RWPE2 (cell line): ENCODE results near the gene TUBB3.
"Not testable (repeated sequence)": the region's sequence is repeated elsewhere in the genome, so short reads cannot be mapped to it uniquely, and the experiment has no call there.

Experiments
- ATAC-seq: fragments of 200-7000 bp; cut with Tn5 transposase; 3 replicates; pipeline ENCODE4 v1.9.1; 2021; ENCODE audit warnings: low read depth
- DNase-seq: peaks from one replicate; pipeline ENCODE4 v3.0.0-alpha.2; 2020; ENCODE audit warnings: low spot score
- H3K27ac ChIP-seq: fragments of 450-650 bp; 2 replicates; pipeline ENCODE4 v1.5.1; 2017; ENCODE audit warnings: mild to moderate bottlenecking; ENCODE audit not compliant: poor library complexity, severe bottlenecking
- H3K27me3 ChIP-seq: fragments of 250-450 bp; sonication (Bioruptor Pico); 2 replicates; pipeline ENCODE4 v1.5.1; 2021; ENCODE audit warnings: mild to moderate bottlenecking, moderate library complexity; ENCODE audit not compliant: insufficient read depth, poor library complexity, severe bottlenecking
- H3K36me3 ChIP-seq: fragments of 250-450 bp; sonication (Bioruptor Pico); 2 replicates; pipeline ENCODE4 v1.5.1; 2020; ENCODE audit warnings: low read depth, mild to moderate bottlenecking, moderate library complexity
- H3K4me1 ChIP-seq: fragments of 250-450 bp; sonication (Bioruptor Pico); 2 replicates; pipeline ENCODE4 v1.5.1; 2021; ENCODE audit warnings: mild to moderate bottlenecking, moderate library complexity; ENCODE audit not compliant: insufficient read depth, poor library complexity, severe bottlenecking
- H3K4me3 ChIP-seq: fragments of 250-450 bp; sonication (Bioruptor Pico); 2 replicates; pipeline ENCODE4 v1.5.1; 2021; ENCODE audit warnings: mild to moderate bottlenecking, moderate library complexity; ENCODE audit not compliant: severe bottlenecking
- H3K9me3 ChIP-seq: fragments of 250-450 bp; sonication (Bioruptor Pico); 2 replicates; pipeline ENCODE4 v1.5.1; 2021; ENCODE audit warnings: mild to moderate bottlenecking, moderate library complexity; ENCODE audit not compliant: severe bottlenecking
- TF ChIP-seq, protein P1 (sequence below): fragments of 450-650 bp; IDR thresholded peaks from one replicate; pipeline ENCODE4 v1.5.1; 2017; ENCODE audit warnings: mild to moderate bottlenecking, moderate library complexity; ENCODE audit not compliant: poor library complexity, severe bottlenecking

TUBB3 gene

DNA sequence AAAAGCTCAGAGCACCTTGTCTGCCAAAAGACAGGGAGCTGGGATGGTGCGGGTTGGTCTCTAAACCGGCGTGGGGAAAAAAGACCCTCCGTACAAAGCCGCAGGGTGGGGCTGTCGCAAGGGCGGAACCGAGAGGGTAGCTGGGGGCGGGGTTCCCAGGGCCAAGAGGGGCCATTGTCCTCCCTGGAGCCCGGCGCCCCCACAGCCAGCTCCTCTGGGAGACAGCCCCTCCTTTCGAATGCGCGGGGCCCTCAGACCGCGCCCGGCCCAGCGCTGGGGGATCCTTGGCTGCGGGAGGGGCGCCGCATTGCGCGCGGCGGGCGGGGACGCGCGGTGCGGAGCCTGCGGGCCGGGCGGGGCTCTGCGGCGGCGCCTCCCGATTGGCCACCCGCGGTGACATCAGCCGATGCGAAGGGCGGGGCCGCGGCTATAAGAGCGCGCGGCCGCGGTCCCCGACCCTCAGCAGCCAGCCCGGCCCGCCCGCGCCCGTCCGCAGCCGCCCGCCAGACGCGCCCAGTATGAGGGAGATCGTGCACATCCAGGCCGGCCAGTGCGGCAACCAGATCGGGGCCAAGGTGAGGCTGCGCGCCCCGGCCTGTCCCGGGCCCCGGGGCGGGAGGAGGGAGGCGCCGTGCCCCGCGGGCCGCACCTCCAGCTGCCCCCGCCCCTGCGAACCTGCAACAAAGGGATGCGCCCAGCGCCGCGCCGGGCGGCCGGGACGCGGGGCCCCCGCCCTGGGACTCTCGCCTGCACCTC lies at the start of gene TUBB3:
Gene TUBB3, plus strand, starts transcription at position 459 of the 756 bp plus-strand sequence. Its CDS starts 60 bp downstream, at position 519.
- no peaks in the 10 kb centered on the region for H3K9me3 ChIP-seq
- ATAC-seq (peak; percentile 15), DNase-seq (peak; percentile 78)
- H3K27me3 ChIP-seq, result no peaks in the 10 kb centered on the region
- TF ChIP-seq, protein P1, sequence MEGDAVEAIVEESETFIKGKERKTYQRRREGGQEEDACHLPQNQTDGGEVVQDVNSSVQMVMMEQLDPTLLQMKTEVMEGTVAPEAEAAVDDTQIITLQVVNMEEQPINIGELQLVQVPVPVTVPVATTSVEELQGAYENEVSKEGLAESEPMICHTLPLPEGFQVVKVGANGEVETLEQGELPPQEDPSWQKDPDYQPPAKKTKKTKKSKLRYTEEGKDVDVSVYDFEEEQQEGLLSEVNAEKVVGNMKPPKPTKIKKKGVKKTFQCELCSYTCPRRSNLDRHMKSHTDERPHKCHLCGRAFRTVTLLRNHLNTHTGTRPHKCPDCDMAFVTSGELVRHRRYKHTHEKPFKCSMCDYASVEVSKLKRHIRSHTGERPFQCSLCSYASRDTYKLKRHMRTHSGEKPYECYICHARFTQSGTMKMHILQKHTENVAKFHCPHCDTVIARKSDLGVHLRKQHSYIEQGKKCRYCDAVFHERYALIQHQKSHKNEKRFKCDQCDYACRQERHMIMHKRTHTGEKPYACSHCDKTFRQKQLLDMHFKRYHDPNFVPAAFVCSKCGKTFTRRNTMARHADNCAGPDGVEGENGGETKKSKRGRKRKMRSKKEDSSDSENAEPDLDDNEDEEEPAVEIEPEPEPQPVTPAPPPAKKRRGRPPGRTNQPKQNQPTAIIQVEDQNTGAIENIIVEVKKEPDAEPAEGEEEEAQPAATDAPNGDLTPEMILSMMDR, result no peak
- peak within 1 kb of the TSS; percentile 99 for H3K27ac ChIP-seq
- peaks cover 14% of the 10 kb centered on the region for H3K4me1 ChIP-seq
- no peaks in the 10 kb centered on the region for H3K36me3 ChIP-seq
- H3K4me3 ChIP-seq, result peak within 1 kb of the TSS; percentile 58

DNA sequence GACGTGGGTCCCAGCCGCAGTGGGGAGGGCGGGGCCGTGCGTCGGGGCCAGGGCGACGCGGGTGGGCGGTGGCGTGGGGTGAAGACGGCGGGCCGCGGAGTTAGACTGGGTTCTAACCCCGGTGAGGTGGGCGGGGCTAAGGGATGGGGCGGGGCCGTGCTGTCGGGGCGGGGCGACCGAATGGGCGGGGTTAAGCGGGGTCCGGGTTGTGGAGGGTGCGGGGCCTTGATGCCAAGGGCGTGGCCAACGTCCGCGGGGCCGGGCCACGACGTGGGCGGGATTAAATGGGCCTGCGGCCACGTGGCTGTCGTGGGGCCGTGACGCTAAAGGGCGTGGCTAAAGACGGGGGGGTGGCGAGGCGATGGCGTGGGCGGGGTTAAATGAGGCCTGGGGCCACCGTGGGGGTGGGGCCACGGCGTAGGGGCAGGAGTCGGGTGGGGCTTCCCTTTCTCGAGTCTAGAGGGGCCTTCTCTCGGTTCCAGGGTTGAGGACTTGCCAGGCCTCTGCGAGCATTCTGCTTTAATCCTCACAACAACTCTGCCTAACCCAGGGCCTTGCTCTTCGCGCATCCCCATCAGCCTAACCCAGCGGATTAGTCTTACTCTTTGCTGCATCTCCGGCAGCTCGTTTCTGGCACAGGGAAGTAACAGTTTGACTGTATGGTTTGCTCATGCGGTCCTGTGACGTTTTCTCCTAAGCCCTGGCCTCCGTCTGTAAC lies 49.0 kb upstream of the TUBB3 start:
- peak overlapping the region; percentile 61 for H3K4me3 ChIP-seq
- peaks cover 5% of the 10 kb centered on the region for H3K4me1 ChIP-seq
- DNase-seq (peak; percentile 91), ATAC-seq (peak; percentile 69)
- no peaks in the 10 kb centered on the region for H3K9me3 ChIP-seq
- peaks cover 32% of the 10 kb centered on the region for H3K36me3 ChIP-seq
- TF ChIP-seq, protein P1, result no peak
- no peaks in the 10 kb centered on the region for H3K27me3 ChIP-seq
- H3K27ac ChIP-seq, result peak overlapping the region; percentile 93

DNA sequence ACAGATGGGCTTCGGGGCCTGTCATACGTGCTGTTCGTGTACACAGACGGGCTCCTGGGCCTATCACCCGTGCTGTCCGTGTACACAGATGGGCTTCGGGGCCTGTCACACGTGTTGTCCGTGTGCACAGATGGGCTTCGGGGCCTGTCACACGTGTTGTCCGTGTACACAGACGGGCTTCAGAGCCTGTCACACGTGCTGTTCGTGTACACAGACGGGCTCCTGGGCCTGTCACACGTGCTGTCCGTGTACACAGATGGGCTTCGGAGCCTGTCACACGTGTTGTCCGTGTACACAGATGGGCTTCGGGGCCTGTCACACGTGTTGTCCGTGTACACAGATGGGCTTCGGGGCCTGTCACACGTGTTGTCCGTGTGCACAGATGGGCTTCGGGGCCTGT lies 44.0 kb upstream of the TUBB3 start:
- H3K4me1 ChIP-seq, result peaks cover 11% of the 10 kb centered on the region
- not testable (repeated sequence) for DNase-seq, H3K27ac ChIP-seq, H3K4me3 ChIP-seq, H3K9me3 ChIP-seq, ATAC-seq, H3K27me3 ChIP-seq
- H3K36me3 ChIP-seq, result peaks cover 75% of the 10 kb centered on the region

GRCh38 chr16:89880477-89881367 lies 42.4 kb upstream of the TUBB3 start:
- H3K27me3 ChIP-seq, result no peaks in the 10 kb centered on the region
- no peak overlapping the region for H3K4me3 ChIP-seq
- DNase-seq (no peak), ATAC-seq (peak; percentile 91)
- TF ChIP-seq, protein P1, result no peak
- peaks cover 11% of the 10 kb centered on the region for H3K4me1 ChIP-seq
- H3K36me3 ChIP-seq, result peaks cover 75% of the 10 kb centered on the region
- no peaks in the 10 kb centered on the region for H3K9me3 ChIP-seq
- H3K27ac ChIP-seq, result peak overlapping the region; percentile 22

- no peak for ATAC-seq
- Histone ChIP-seq H3K27me3 (no peaks in the 10 kb centered on the region), H3K4me1 (peaks cover 11% of the 10 kb centered on the region), H3K4me3 (no peak overlapping the region), H3K9me3 (no peaks in the 10 kb centered on the region), H3K27ac (peak overlapping the region; percentile 22), H3K36me3 (peaks cover 75% of the 10 kb centered on the region)
- no peak for DNase-seq
- TF ChIP-seq, protein P1, result no peak
Measured at GRCh38 chr16:89881368-89881730, 41.8 kb upstream of the TUBB3 start.
